Activated T-cell treated with anti-CD3 and anti-CD28 coated beads for 4 hours (primary cell): ENCODE measurements around the gene NPTX2.

Experiments used
- DNase-seq: peaks from one replicate; pipeline ENCODE4 v3.0.0-alpha.2; 2020

NPTX2 gene

GRCh38 chr7:98655611-98656010, 38.5 kb downstream of the NPTX2 start:
- no peak for DNase-seq

- no peak for DNase-seq
Observed at GRCh38 chr7:98656899-98657298, 39.8 kb downstream of the NPTX2 start.

GRCh38 chr7:98657736-98658135, 40.7 kb downstream of the NPTX2 start:
- DNase-seq = no peak

GRCh38 chr7:98659756-98660155, 42.7 kb downstream of the NPTX2 start:
- DNase-seq = no peak

- DNase-seq = no peak
Observed at GRCh38 chr7:98661607-98662006, 44.5 kb downstream of the NPTX2 start.

GRCh38 chr7:98662289-98662688, 45.2 kb downstream of the NPTX2 start:
- no peak for DNase-seq

- no peak for DNase-seq
Observed at GRCh38 chr7:98664882-98665281, 47.8 kb downstream of the NPTX2 start.

- no peak for DNase-seq
Observed at GRCh38 chr7:98668255-98668654, 51.2 kb downstream of the NPTX2 start.

- DNase-seq = no peak
Observed at GRCh38 chr7:98669329-98670000, 52.4 kb downstream of the NPTX2 start.

GRCh38 chr7:98670186-98670585, 53.1 kb downstream of the NPTX2 start:
- DNase-seq = no peak

- no peak for DNase-seq
Observed at GRCh38 chr7:98671733-98672331, 54.7 kb downstream of the NPTX2 start.

GRCh38 chr7:98674461-98674860, 57.4 kb downstream of the NPTX2 start:
- no peak for DNase-seq

GRCh38 chr7:98674881-98675280, 57.8 kb downstream of the NPTX2 start:
- DNase-seq = no peak

- DNase-seq = no peak
Observed at GRCh38 chr7:98678215-98678614, 61.1 kb downstream of the NPTX2 start.
